ENCODE data around the gene ZDHHC17. TPM values are rescaled to one million over a fixed set of nuclear protein-coding genes. Genes with fewer than 3 reads are reported as not detected.

Gene ZDHHC17
- total RNA-seq, 1 experiment from 2014 or later = 25.3 TPM

- DNase-seq (ENCODE audit: low read depth, low spot score) (no peak), ATAC-seq (no peak)
- BruUV-seq (replicated peaks) = no TSS peak
- no peak overlapping the region for H3K27ac ChIP-seq (ENCODE audit: low read depth, low read length)
- H3K9me2 ChIP-seq (ENCODE audit: insufficient read depth) = no peaks in the 10 kb centered on the region
- no peaks in the 10 kb centered on the region for H3K79me2 ChIP-seq (ENCODE audit: insufficient read depth, low read length)
- RAD21 ChIA-PET (ENCODE audit: low non-redundant PET in 1 of 2, low total read pairs in 2 of 2, uncharacterized antibody in 2 of 2, unreplicated experiment in 2 of 2) = no interaction called here
- POLR2A ChIA-PET = interaction anchor here (0.8 kb wide), 1 partner anchor 8 kb away, joined by 3 read pairs; the partner anchor contains the start of gene CSRP2
- intact Hi-C loops (cut with micrococcal nuclease) = no loop called here
- H3K27me3 ChIP-seq (ENCODE audit: insufficient read depth, low read length) = no peaks in the 10 kb centered on the region
- H2AFZ ChIP-seq (ENCODE audit: low read depth, low read length, poor library complexity, severe bottlenecking) = no peak overlapping the region
- no peak overlapping the region for H3K4me3 ChIP-seq (replicated peaks in 1 of 2; ENCODE audit: low read depth in 1 of 2, low read length in 2 of 2)
- no peak overlapping the region for H3K9ac ChIP-seq (ENCODE audit: low read length)
- CTCF ChIA-PET = no interaction called here
- no peaks in the 10 kb centered on the region for H3K36me3 ChIP-seq (ENCODE audit: control insufficient read depth in 1 of 2, insufficient read depth in 2 of 2, low read length in 2 of 2)
- no peaks in the 10 kb centered on the region for H3K9me3 ChIP-seq (ENCODE audit: control insufficient read depth in 1 of 2, insufficient read depth in 1 of 2, low read depth in 1 of 2, low read length in 2 of 2)
- H4K20me1 ChIP-seq (ENCODE audit: insufficient read depth) = no peaks in the 10 kb centered on the region
- no peaks in the 10 kb centered on the region for H3K4me1 ChIP-seq (ENCODE audit: control insufficient read depth in 1 of 2, insufficient read depth in 2 of 2, low read length in 2 of 2)
- TF ChIP-seq EZH2phosphoT487 (IDR thresholded peaks at IDR 0.05; ENCODE audit: borderline replicate concordance) (no peak), SRF (IDR thresholded peaks at IDR 0.05; ENCODE audit: low read depth) (no peak), RAD21 (IDR thresholded peaks at IDR 0.05; ENCODE audit: low read depth) (no peak), TCF7L2 (IDR thresholded peaks at IDR 0.05; ENCODE audit: borderline replicate concordance, extremely low read depth, insufficient read depth, insufficient read length) (no peak), SP1 (IDR thresholded peaks at IDR 0.05; ENCODE audit: low read depth) (no peak), JUND (IDR thresholded peaks at IDR 0.05) (no peak), ZFX (IDR thresholded peaks at IDR 0.05) (no peak), SIN3A (IDR thresholded peaks at IDR 0.05; ENCODE audit: low read depth) (no peak), EGR1 (IDR thresholded peaks at IDR 0.05; ENCODE audit: low read depth) (no peak)
- TF ChIP-seq, protein P1, sequence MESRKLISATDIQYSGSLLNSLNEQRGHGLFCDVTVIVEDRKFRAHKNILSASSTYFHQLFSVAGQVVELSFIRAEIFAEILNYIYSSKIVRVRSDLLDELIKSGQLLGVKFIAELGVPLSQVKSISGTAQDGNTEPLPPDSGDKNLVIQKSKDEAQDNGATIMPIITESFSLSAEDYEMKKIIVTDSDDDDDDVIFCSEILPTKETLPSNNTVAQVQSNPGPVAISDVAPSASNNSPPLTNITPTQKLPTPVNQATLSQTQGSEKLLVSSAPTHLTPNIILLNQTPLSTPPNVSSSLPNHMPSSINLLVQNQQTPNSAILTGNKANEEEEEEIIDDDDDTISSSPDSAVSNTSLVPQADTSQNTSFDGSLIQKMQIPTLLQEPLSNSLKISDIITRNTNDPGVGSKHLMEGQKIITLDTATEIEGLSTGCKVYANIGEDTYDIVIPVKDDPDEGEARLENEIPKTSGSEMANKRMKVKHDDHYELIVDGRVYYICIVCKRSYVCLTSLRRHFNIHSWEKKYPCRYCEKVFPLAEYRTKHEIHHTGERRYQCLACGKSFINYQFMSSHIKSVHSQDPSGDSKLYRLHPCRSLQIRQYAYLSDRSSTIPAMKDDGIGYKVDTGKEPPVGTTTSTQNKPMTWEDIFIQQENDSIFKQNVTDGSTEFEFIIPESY (IDR thresholded peaks at IDR 0.05; ENCODE audit: extremely low read depth, insufficient replicate concordance, low read length) = no peak
- no peak overlapping the region for H3K4me2 ChIP-seq (ENCODE audit: low read length)
Measured at GRCh38 chr12:76871082-76871481, 107.2 kb downstream of the ZDHHC17 start.

Measured in HCT116 (cell line).